ENCODE results near the gene MPIG6B.

MPIG6B gene

DNA sequence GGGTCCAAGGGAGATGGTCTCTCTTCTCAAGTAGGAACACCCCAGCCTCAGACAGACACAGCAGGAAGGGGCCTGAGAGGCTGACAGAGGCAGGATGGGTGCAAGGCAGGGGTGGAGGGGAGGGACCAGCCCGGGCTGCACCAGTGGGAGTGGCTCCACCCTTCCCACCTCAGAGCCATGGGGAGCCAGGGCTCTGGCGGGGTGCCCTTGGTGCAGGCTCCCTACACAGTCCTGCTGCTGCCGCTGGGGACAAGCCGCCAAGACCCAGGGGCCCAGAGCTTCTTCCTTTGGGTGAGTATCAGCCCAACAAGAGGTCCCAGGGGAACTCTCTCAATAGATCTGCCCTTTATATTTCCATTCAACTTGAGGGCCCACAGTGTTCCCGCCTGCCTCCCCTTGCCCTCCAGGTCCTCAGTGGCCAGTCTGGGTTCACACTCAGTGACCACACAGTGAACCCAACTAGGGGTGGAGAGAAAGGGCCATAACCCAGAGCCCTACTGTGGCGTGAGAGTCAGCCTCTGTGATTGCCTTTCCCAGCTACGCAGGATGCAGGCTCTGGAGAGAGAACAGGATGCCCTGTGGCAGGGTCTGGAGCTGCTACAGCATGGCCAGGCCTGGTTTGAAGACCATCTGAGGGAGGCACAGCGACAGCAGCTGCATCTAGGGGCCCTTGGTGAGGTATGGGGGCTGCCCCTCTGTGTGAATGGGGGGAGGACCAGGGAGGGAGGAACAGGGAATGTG lies 39.9 kb downstream of the MPIG6B start:
- TF ChIP-seq, protein P1, sequence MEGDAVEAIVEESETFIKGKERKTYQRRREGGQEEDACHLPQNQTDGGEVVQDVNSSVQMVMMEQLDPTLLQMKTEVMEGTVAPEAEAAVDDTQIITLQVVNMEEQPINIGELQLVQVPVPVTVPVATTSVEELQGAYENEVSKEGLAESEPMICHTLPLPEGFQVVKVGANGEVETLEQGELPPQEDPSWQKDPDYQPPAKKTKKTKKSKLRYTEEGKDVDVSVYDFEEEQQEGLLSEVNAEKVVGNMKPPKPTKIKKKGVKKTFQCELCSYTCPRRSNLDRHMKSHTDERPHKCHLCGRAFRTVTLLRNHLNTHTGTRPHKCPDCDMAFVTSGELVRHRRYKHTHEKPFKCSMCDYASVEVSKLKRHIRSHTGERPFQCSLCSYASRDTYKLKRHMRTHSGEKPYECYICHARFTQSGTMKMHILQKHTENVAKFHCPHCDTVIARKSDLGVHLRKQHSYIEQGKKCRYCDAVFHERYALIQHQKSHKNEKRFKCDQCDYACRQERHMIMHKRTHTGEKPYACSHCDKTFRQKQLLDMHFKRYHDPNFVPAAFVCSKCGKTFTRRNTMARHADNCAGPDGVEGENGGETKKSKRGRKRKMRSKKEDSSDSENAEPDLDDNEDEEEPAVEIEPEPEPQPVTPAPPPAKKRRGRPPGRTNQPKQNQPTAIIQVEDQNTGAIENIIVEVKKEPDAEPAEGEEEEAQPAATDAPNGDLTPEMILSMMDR (IDR thresholded peaks at IDR 0.05; ENCODE audit: insufficient read depth, low read length, missing control alignments), result no peak
- CTCF ChIA-PET, result interaction anchor here (1.4 kb wide), 1 partner anchor 28 kb away, joined by 5 read pairs; no protein-coding TSS in a partner anchor
- DNase-seq (ENCODE audit: low read depth, low spot score), result no peak
- H3K4me3 ChIP-seq (ENCODE audit: low read depth, low read length), result no peak overlapping the region
- POLR2A ChIA-PET, result no interaction called here

GRCh38 chr6:31763619-31763940 lies 40.4 kb downstream of the MPIG6B start:
- no peak for DNase-seq (ENCODE audit: low read depth, low spot score)
- TF ChIP-seq, protein P1 (IDR thresholded peaks at IDR 0.05; ENCODE audit: insufficient read depth, low read length, missing control alignments), result no peak
- ChIA-PET CTCF (interaction anchor here (1.4 to 1.5 kb wide), 2 partner anchors 28 to 32 kb away, joined by 3 to 5 read pairs; partner anchors contain the start of gene VARS1), POLR2A (no interaction called here)
- no peak overlapping the region for H3K4me3 ChIP-seq (ENCODE audit: low read depth, low read length)

- TF ChIP-seq, protein P1 (IDR thresholded peaks at IDR 0.05; ENCODE audit: insufficient read depth, low read length, missing control alignments), result no peak
- DNase-seq (ENCODE audit: low read depth, low spot score), result no peak
- CTCF ChIA-PET, result interaction anchor here (1.5 kb wide), 1 partner anchor 32 kb away, joined by 3 read pairs; the partner anchor contains the start of gene VARS1
- H3K4me3 ChIP-seq (ENCODE audit: low read depth, low read length), result no peak overlapping the region
- POLR2A ChIA-PET, result no interaction called here
Measured at GRCh38 chr6:31764198-31764597, 41.0 kb downstream of the MPIG6B start.

GRCh38 chr6:31765559-31765909 lies 42.4 kb downstream of the MPIG6B start:
- H3K4me3 ChIP-seq (ENCODE audit: low read depth, low read length), result no peak overlapping the region
- TF ChIP-seq, protein P1 (IDR thresholded peaks at IDR 0.05; ENCODE audit: insufficient read depth, low read length, missing control alignments), result no peak
- ChIA-PET CTCF (interaction anchor here (1.0 to 1.4 kb wide), 3 partner anchors 9 to 23 kb away, joined by 3 read pairs; no protein-coding TSS in a partner anchor), POLR2A (no interaction called here)
- DNase-seq (ENCODE audit: low read depth, low spot score), result no peak

DNA sequence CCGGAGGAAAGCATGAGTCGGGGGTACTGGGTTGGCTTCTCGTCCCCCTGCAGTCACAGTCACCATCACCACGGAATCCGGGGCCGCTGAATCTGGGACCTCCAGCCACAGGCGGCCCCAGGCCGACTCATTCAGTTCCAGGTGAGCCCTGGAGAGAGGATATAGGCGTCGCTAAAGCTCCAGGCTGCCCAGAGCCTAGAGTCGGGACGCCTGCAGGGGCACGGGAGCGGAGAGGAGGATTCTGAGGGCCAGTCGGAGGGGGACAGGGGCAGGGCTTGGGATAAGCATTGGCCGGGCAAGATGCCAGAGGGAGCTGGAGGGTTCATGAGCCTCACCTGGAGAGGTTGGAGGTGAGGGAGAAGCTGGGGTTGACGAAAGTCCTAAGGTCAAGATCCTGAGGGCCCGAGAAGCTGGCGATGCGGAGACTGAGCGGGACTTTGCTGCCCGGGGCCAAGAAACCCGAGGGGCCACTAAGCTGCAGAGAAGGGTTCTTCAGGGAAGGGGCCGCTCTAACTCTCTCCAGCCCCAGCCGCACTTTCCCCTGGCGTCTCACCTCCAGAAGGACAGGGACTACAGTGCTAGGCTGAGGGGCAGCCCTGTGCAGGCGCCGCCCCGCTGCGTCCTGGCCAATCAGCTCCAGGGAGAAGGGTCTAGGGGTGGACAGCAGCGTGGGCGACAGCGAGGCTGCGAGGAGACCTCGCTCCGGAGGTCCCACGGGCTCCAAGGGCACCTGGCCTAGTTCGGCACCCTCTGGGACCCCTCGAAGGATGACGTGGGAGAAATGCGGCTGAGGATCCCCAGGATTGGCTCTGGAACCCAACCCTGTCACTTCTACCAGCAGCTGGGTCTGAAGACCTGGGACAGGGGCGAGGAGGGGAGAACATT lies 43.0 kb downstream of the MPIG6B start:
- ChIA-PET POLR2A (interaction anchor here (1.2 kb wide), 1 partner anchor 61 kb away, joined by 4 read pairs; the partner anchor contains the start of gene HSPA1B), CTCF (interaction anchor here (1.0 to 1.4 kb wide), 3 partner anchors 9 to 22 kb away, joined by 3 read pairs; no protein-coding TSS in a partner anchor)
- H3K4me3 ChIP-seq (ENCODE audit: low read depth, low read length), result peak overlapping the region; percentile 40
- TF ChIP-seq, protein P1 (IDR thresholded peaks at IDR 0.05; ENCODE audit: insufficient read depth, low read length, missing control alignments), result no peak
- no peak for DNase-seq (ENCODE audit: low read depth, low spot score)

All from AG04449 (cell line).